Superior temporal gyrus (tissue), 1 donor: Measurements from ENCODE around the gene SLC16A3.
A peak's percentile ranks its signal among the peaks of the same experiment; 100 is the strongest.

Experiments used
- DNase-seq: peaks from one replicate; pipeline ENCODE4 v3.0.0-alpha.2; 2016; ENCODE audit errors: extremely low spot score

SLC16A3 gene

DNA sequence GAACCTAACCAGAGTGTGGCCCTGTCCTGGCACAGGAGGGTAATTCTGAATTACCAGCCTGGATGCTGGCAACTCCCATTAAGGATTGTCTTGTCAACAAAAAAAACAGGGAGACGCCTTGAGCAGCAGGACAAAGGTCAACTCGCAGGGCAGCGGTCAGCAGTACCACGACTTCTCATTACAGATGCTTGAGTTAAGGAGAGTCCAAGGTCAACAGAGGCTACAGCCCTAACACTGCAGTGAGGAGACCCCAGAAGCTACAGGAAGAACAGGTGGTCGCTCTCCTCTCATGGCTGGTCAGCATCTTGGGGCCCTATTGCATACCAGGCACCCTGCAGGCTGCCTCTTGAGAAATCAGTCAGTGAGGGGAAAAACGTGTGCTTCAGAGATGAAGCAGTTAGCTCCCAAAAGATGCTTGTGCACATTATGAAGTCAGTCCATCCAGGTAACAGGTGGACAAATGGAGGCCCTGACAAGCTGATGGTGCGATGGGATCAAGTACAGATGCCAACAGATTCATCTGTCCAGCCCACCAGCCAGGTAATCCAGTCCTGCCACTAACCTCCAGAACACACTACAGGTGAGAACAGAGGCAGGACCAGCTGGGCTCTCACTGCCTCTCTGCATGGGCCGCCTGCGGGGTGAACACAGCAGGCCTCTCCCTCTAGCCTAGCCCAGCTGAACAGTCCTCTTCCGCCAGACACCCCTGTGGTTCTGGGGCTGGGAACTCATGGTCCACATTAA, 40.5 kb downstream of the SLC16A3 start:
- no peak for DNase-seq

DNA sequence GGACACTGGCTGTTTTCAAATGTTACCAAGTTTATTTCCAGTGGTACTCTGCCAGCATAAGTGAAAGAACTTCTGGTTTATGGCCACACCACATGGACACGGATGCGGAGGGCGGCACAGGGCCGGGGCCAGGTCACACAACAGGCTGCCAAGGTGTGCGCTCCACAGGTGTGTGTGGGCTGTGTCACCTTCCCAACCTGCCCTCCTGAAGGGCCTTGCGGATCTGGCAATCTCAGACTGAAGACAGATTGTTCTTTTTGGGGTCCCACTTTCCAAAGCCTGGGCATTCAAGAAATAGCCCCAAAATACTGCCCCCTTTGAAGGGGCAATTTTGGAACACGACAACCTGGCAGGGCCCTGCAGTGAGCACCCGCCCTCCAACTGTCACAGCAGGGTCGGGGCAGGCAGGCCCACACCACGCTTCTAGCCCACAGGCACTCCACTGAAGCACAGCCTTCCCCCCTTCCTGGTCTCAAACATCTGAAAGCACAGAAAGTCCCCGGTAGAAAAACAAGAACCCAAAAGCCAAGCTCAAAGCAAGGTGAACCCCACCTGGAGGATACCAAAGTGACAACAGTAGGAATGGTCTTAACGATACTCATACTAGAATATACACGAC, 41.1 kb downstream of the SLC16A3 start:
- no peak for DNase-seq

DNA sequence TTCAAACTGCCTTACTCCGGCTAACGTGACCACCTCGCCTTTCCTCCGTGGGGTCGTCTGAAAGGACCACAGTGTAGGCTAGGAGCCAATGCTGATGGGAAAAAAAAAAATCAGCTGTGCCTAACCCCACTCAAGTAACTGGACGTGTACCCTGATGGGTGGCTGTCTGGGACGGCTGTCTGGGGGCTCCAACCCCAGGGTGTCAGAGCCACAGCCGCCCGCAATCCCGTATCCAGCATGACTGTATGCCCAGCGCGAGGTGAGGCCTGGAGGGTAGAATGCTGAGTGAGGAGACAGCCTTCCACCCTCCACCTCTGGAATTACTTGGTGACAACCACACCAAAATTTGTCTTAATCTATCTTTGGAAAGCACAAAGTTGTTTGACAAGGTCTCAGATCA, 41.8 kb downstream of the SLC16A3 start:
- no peak for DNase-seq

DNA sequence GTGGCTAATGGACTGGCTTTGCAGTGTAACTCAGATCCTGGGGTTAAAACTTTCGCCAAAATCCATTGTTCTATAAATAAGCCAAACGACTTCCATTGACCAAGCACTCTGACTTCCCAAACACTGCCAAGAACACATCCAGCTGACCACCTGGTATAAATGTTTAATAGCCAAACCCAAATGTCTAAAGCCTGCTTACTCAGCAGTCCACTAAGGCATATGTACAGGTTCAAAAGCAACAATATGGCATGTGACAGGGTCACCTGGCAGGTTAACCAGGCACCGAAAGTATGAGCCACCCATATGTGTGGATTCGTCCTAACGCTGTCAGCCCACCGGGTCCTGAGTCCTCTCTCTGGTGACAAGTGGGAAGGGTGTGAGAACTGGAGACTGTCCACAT, 42.6 kb downstream of the SLC16A3 start:
- DNase-seq, result no peak

DNA sequence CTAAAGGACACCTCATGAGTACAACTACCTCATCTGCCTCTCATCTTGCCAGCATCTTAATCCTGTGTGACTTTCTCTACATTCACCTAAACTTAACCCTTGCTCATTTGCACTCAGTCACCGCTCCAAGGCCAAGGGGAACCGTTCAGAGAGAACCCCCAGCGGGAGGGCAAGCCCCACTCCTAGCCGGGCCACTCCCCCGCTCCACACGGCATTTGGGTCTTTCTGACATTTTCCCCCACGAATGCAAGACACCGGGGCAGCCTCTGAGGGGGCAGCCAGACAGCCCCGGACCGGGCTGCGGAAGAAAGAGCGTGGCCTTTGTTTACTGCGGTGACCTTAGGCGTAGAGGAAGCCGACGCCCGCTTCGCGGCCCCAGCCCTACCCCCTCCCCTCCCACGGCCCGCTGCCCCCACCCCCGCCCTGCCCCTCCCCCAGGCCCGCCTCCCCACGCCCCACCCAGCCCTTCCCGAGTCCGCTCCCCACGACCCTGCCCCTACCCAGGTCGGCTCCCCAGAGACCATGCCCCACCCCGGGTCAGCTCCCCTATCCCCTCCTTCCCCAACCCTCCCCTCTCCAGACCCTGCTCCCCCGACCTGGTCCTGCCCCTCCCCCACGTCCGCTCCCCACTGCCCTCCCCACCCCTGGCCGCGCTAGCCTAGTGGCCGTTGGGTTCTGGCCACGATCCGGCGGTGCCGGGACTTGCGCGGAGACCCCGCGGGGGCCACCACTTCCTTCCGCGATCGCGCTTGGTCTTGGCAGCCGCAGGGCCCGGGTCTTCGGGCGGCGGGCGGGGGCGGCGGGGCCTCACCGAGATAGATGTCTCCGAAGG, 43.9 kb downstream of the SLC16A3 start:
- DNase-seq, result no peak

DNA sequence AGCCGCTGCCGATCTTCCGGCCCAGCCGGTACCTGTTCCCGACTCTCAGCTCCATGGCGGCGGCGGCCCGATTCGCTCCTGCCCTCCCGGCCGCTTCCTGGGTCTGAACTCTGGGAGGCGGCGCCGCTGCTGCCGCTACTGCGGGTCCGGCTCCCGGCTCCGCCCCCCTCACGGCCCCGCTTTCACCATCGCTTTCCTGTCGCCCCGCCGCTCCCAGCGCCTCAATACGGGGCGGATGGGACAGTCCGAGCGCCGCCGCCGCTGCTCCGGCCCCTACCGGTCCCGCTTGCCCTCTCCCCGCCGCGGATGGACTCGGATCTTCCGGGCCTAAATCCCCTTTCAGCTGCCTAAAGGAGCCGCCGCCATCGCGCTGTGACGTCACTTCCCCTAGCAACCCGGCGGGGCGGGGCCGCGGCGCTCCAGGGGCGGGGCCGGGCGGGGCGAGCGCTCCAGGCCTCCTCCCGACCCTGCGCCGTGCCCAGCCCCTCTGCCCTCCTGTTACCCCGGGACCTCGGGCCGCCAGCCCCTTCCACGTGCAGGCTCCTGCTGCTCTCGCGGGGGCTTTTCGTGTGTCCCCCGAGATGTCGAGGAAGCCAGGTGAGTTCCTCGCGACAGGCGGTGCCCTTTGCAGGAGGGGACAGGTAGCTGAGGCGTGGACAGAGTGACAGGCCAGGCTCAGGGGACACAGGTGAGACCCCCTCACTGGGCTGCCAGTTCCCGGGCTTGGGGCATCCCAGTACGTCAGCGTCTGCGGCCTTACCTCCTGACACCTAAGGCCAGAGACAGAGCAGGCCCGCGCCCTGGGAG, 44.7 kb downstream of the SLC16A3 start, which contains the start of gene CSNK1D:
TSS of gene CSNK1D (minus strand) at position 374 of the 807 bp plus-strand sequence. CDS start at position 55, 319 bp downstream.
- peak; percentile 88 for DNase-seq

DNA sequence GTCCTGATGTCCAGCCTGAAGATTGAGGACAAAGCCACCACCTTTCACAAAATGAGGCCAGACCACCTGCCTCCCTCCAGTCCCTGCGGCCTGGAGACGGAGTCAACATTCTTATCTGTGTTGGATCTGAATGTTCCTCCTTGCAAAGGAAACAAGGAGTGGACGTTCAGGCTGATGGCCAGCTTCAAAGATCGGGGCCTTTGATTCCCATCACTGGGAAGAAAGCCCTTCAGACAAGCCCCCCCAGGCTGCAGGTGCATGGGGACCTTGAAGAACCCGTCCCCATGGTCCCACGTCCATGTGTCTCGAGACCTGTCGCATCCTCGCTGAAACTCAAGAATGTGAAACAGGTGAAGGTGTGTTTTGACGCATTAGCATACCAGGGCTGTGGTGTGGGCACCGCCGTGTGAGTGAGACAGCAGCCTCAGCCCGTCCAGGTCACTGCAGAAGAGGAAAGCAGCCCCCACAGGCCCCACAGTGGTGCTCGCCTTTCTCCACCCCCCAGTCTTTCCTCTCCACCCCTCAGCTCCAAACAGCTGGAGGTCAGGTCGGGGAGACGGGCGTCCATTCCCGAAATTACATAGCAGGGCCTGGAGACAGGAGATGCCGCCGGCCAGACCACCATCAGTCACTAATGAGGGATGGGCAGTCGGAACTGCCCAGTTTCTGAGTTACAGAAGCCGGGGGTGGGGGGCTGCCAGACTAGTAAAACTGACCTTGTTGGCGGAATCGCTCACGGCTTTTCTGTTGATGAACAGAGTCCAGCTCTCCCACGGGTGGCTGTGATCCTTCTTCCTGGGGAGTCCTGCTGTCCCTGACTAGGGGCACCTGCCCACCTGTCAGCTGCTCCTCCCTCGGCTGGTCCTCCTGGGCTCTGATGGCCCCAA, 45.5 kb downstream of the SLC16A3 start:
- no peak for DNase-seq

DNA sequence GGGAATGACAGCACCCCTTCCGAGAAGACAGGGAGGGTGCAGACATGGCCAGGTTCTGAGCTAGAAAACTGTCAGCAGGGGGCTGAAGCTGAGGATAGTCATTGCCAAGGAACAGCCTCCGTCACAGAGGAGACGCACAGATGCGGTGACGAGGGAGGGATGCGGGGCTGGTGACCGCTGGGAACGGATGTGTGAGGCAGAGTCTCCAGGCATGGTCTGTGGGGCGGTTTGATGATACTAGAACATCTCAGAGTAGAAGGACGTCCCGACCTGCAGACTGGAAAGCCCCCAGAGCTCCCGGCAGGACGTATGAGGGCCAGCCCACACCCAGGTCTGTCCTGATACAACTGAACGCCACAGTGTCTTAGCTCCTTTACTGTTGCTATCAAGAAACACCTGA, 46.5 kb downstream of the SLC16A3 start:
- no peak for DNase-seq

DNA sequence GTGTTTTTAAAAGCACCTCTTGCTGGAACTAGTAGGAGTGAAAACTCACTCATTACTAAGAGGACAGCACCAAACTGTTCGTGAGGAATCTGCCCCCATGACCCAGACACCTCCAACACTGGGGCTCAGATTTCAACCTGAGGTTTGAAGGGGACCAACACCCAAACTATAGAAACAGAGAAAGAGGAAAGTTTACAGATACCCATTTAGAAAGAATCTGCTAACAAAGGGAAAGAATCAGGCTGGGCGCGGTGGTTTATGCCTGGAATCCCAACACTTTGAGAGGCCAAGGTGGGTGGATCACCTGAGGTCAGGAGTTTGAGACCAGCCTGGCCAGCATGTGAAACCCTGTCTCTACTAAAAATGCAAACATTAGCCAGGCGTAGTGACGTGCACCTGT, 48.1 kb downstream of the SLC16A3 start:
- no peak for DNase-seq

DNA sequence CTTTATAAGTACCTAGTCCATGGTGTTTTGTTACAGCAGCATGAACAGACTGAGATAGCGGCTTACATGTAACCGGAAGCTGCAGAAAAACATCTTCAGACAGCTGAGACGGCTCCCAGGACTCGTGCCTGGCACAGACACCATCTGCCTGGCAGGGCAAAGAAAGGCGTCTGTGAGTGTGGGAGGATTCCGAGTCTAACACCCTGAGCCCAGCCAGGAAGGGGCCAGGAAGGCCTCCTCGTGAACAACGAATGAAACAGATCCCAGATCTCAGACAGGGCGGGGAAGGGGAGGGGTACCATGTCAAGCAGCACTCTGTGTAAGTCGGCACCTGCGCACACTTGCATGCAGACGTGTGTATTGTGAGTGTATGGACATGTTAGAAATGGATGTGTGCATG, 49.0 kb downstream of the SLC16A3 start:
- DNase-seq, result no peak

DNA sequence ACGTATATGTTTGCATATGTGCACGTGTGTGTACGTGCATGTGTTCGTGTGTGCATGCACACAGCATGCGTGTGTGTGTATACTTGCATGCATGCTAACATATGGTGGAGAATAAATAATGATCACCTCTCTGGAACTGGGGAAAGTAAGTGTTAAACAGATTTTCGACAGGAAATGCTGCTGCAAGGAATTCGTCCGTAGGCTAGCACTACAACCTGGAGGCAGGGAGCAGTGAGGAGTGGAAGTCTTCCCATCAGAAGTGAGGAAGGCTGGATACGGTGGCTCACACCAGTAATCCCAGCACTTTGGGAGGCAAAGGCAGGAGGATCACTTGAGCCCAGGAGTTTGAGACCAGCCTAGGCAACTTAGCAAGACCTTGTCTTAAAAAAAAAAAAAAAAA, 49.5 kb downstream of the SLC16A3 start:
- DNase-seq, result no peak

DNA sequence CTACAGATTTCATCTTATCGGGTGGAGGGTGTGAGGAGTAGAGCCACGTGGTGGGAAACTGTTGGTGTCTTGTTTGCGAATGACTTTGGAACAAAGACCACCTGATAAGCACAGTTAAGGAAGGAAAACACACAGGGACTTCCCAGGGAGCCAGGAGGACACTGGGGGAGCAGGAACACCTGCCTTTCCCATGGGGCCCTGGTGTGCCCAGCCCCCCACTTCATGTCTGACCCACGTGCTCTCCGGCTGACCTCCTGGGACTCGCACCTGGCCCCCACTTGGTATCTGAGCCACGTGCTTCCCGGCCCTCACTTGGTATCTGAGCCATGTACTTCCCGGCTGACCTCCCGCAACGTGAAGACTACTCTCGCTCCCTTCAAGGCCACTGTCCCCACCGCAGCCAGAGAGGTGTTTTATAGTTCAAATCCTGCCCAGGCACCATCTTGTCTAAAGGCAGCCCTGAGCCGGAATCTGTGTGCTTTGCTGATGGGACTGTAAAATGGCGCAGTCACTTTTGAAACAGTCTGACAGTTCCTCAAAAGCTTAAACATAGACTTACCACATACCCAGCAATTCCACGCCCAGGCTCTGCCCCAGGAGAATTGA, 50.0 kb downstream of the SLC16A3 start:
- DNase-seq, result no peak

DNA sequence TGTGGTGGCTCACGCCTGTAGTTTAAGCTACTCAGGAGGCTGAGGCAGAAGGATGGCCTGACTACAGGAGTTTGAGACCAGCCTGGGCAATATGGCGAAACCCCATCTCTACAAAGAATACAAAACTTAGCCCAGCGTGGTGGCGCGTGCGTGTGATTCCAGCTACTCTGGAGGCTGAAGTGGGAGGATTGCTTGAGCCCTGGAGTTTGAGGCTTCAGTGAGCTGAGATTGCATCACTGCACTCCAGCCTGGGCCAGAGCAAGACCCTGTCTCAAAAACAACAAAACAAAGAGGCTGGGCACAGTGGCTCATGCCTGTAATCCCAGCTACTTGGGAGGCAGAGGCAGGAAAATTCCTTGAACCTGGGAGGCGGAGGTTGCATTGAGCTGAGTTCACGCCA, 51.7 kb downstream of the SLC16A3 start:
- DNase-seq, result no peak

DNA sequence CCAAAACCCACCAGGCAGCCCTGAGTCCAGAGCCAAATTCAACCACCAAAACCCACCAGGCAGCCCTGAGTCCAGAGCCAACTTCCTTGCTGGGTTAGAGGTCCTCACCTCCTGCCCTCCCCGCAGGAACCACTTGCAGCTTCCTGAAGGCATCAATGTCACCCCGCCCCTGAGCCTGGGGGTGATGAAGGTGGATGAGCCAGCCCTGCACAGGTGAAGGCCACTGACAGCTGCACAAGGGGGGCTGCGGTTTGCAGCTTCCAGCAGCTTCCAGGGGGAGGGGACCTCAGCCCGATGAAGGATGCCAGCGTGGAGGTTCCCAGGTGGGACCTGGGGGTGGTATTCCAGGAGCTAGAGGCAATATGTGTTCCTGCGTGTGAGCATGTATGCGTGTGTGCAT, 52.2 kb downstream of the SLC16A3 start:
- DNase-seq, result no peak

DNA sequence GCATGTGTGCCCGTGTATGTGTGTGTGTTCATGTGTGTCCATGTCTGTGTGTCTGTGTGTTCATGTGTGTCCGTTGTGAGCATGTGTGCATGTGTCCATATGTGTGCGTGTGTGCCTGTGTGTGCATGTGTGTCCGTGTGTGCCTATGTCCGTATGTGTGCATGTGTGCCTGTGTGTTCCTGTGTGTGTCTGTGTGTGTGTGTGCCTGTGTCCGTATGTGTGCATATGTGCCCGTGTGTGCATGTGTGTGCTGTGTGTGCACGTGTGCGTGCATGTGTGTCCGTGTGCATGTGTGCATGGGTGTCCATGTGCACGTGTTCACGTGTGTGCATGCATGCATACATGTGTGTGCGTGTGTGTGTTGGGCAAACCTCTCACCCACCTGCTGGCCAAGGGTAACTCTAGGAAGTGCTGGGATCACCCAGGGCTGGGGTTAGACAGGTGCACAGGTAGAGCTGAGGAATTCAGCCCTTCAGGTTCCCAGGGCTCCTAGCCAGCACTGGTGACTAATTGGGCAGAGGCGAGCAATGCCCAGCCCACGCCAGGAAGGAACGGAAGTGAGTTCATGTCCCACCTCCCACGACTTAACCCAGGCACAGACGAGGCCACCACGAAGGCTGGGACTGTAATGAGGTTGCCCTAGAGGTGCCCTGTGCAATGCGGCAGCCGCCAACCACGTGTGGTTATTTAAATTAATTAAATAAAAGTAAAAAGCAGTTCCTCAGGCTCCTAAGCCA, 52.8 kb downstream of the SLC16A3 start:
- no peak for DNase-seq

DNA sequence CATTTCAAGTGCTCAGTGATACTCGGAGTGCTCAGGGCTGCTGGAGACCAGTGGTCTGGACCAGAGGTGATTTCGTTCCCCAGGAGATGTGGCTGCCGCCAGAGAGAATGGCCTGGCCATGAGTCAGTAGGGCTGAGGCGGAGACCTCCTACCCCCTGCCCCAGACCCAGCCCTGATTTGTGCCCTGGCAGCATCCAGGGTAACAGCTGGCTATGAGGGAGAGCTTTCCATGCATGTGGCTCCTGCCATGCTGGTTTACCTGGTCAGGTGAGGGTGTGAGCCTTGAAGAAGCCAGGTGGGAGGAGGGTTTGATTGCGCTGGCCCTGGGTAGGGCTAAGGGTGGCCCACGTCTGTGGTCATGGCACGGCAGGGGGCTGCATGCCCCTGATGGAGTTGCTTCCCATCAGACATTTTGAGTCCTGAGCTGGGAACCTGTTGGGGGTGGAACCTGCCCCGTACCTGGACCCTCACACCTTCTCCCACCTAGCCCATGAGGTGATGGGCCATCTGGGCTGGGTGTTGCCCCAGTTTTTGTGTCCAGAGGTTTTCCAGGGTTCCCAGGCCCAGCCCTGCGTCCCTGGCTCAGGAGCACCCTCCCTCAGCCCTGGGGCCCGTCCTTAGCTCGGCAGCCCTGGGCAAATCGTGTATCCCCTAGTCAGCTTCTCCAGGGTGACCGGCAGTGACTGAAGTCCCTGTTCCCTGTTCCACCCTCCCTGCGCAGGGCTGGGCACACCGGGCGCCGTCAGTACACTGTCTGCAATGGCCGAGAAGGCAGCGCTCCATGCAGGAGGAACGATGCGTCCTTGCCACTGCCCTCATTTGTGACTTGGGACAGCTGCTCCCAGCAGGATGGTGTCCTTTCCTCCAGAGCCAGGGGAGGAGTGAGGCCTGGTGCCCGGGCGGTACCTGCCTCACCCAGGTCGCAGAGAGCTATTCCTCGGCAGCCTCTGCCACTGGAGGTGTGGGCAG, 53.7 kb downstream of the SLC16A3 start:
- no peak for DNase-seq

DNA sequence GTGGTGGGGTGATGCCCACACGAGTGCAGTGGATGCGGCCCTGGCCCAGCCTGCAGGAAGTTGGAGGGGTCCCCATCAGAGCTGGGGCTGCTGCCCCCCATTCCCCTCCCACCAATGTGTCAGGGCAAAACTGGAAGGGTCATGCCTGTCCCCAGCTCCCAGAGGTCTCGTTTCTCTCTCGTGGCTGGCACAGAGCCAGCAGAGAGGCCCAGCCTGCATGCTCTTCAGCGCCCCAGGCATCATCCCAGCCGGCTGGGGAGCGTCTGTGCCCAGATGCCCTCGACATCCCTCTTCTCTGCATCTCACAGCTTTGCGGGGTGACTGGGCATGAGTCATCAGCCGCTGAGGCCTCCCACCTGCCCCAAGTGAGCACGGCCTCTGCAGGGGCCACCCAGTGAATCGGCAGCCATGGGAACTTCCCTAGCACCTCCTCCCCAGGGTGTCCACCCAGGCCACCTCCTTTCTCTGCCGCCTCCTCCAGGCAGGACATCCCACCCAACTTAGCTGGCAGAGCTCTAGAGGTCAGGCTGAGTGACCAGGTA, 54.4 kb downstream of the SLC16A3 start:
- DNase-seq, result no peak

DNA sequence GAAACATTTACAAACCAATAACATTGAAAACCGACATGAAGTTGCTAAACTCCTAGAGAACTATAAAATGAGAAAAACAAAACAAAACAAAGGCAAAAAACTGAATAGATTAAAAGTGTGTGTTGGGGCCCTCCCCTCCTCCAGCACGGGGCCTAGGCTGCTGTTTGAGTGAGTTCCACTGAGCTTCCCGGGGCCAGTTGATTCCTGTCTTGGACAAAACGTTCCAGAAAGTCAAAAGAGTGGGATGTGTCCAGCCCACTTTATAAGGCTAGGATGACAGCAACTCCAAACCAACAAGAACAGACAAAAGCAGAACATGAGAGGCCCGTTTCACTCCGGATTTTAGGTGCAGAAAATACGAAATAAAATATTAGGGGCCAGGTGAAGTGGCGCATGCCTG, 56.3 kb downstream of the SLC16A3 start:
- DNase-seq, result no peak
